ENCODE measurements around the gene TRAPPC3L. TPM values are rescaled to one million over a fixed set of nuclear protein-coding genes. Genes with fewer than 3 reads are reported as not detected.
A peak's percentile ranks its signal among the peaks of the same experiment; 100 is the strongest.

TRAPPC3L gene
- total and polyA plus RNA-seq, 2 of the 13 experiments (the other 11 are each of a cell fraction or from before 2014, with no cell fraction given) = not detected

GRCh38 chr6:116536216-116536621 lies 9.3 kb downstream of the TRAPPC3L start (continued):
- TF ChIP-seq MAFK (conservative IDR thresholded peaks at IDR 0.05 in 1 of 2, IDR thresholded peaks at IDR 0.05 in 1 of 2; ENCODE audit: low read length in 2 of 2) = peak in 1 of 2 experiments; percentile 38; a peak in 1 of 4 replicates
- no peak for TF ChIP-seq ZNF740 (CRISPR knock-in tag; IDR thresholded peaks at IDR 0.05)
- TF ChIP-seq PHF5A (CRISPR knock-in tag; IDR thresholded peaks at IDR 0.05; ENCODE audit: low read depth, unreplicated experiment) = no peak
- peak; percentile 39; the same call in 1 of the 2 replicates for TF ChIP-seq ZNF362 (CRISPR knock-in tag; IDR thresholded peaks at IDR 0.05; ENCODE audit: borderline replicate concordance)
- TF ChIP-seq DMTF1 (CRISPR knock-in tag; IDR thresholded peaks at IDR 0.05) = no peak

GRCh38 chr6:116535109-116535508 lies 10.4 kb downstream of the TRAPPC3L start:
- no peak for FAIRE-seq

More at GRCh38 chr6:116535109-116535508, 10.4 kb downstream of the TRAPPC3L start:
- Histone ChIP-seq H3K9me3 (ENCODE audit: low read length) (no peaks in the 10 kb centered on the region), H3K27me3 (ENCODE audit: control insufficient read depth in 1 of 2, insufficient read depth in 2 of 2, low read length in 2 of 2) (peaks cover 0 to 26% of the 10 kb centered on the region in 2 experiments; a peak in 2 of 5 replicates), H3K27ac (ENCODE audit: extremely low read length, insufficient read depth, low read length) (no peak overlapping the region), H3K36me3 (replicated peaks in 1 of 2; ENCODE audit: control insufficient read depth in 1 of 2, insufficient read depth in 2 of 2, low read length in 2 of 2) (no peaks in the 10 kb centered on the region), H3K4me2 (ENCODE audit: low read depth, low read length) (no peak overlapping the region), H3K79me2 (ENCODE audit: insufficient read depth, low read length) (no peaks in the 10 kb centered on the region), H2AFZ (ENCODE audit: low read length) (no peak overlapping the region), H3K4me3 (replicated peaks in 1 of 3; ENCODE audit: insufficient read depth in 1 of 3, low read depth in 2 of 3, low read length in 3 of 3) (no peak overlapping the region), H4K20me1 (ENCODE audit: insufficient read depth, low read length) (no peaks in the 10 kb centered on the region), H3K4me1 (ENCODE audit: insufficient read depth, low read length) (peaks cover 13% of the 10 kb centered on the region), H3K9ac (ENCODE audit: insufficient read depth, low read depth, low read length) (no peak overlapping the region)
- ATAC-seq (no peak), DNase-seq (ENCODE audit: low spot score) (no peak)
- TF ChIP-seq HOXD1 (CRISPR knock-in tag; IDR thresholded peaks at IDR 0.05) (no peak), HINFP (CRISPR knock-in tag; IDR thresholded peaks at IDR 0.05; ENCODE audit: low read depth) (no peak), KLF9 (CRISPR knock-in tag; IDR thresholded peaks at IDR 0.05; ENCODE audit: low read depth) (no peak), ZNF652 (CRISPR knock-in tag; IDR thresholded peaks at IDR 0.05; ENCODE audit: borderline replicate concordance, low read depth) (no peak), ZNF800 (CRISPR knock-in tag; IDR thresholded peaks at IDR 0.05) (no peak), ZKSCAN8 (CRISPR knock-in tag; IDR thresholded peaks at IDR 0.05; ENCODE audit: borderline replicate concordance) (no peak), ZNF883 (CRISPR knock-in tag; IDR thresholded peaks at IDR 0.05; ENCODE audit: not compliant biosample characterization) (no peak), STAG1 (CRISPR knock-in tag; IDR thresholded peaks at IDR 0.05) (no peak), ATRX (CRISPR knock-in tag; IDR thresholded peaks at IDR 0.05; ENCODE audit: borderline replicate concordance) (no peak), FOXO1 (CRISPR knock-in tag; IDR thresholded peaks at IDR 0.05) (no peak), ZNF703 (CRISPR knock-in tag; IDR thresholded peaks at IDR 0.05; ENCODE audit: borderline replicate concordance) (no peak)
- CTCF ChIA-PET (ENCODE audit: low intra/inter-chr PET ratio, low total read pairs) = interaction anchor here (3.5 to 3.9 kb wide), 2 partner anchors 26 to 110 kb away, joined by 25 to 43 read pairs; no protein-coding TSS in a partner anchor
- intact Hi-C loops (cut with micrococcal nuclease; ENCODE audit: unreplicated experiment) (loop anchor here (10.0 kb wide), 1 partner anchor 310 kb away; no protein-coding TSS in a partner anchor), in situ Hi-C loops (cut with HindIII; ENCODE audit: extremely low pct_ligation_motif_present, low pct_unique_long_range_greater_than_20kb) (loop anchor here (10.0 kb wide), 1 partner anchor 250 kb away; no protein-coding TSS in a partner anchor)
- BruUV-seq (replicated peaks) = no TSS peak
- POLR2A ChIA-PET = no interaction called here

Measured in HepG2 (cell line).